Measurements from ENCODE around the gene OVOL2.
"Not testable (repeated sequence)": the region's sequence is repeated elsewhere in the genome, so short reads cannot be mapped to it uniquely, and the experiment has no call there.

OVOL2 gene

DNA sequence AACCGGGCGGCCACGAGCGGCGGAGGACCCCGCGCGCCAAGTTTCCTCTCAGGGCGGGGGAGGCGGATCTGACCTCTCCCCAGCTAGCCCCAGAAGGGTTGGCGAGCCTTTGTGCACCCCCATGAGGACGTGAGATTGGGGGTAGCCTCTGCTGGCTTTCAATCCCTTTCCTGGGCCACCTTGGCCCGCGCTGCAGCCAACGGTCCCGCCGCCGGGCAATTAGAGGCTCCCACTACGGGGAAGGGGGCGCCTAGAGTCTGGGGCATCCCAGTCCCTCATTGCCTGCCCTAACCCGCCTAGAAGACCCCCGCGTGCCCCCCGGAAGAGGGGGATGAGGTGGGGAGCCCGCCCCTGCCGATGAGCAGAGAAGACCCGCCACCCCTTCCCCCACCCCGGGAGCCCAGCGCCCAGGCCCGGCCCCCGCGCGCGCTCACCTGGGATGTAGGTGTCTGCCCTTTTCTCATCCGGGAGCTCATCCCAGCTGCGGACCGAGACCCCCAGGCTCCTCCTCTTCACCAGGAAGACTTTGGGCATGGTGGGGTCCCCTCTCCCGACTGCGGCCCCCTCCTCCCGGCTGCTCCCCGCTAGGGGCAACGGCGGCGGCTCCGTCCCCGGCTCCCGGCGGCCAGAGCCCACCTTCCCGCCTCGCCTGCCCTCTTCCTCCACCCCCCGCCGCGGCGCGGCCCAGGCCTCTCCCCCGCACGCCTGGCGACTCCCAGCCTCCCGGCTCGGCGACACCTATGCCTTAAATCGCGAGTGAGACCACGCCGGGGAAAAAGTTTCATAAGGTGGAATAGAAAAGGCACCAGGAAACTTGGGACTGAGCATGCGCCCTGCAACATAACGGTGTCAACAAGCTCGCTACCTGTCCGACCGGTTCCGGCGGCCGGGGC, at the start of gene OVOL2:
Gene OVOL2, minus strand, starts transcription at position 816 of the 893 bp plus-strand sequence. Its CDS starts 282 bp downstream, at position 534.
- no peak for DNase-seq (ENCODE audit: low read depth, low spot score)

DNA sequence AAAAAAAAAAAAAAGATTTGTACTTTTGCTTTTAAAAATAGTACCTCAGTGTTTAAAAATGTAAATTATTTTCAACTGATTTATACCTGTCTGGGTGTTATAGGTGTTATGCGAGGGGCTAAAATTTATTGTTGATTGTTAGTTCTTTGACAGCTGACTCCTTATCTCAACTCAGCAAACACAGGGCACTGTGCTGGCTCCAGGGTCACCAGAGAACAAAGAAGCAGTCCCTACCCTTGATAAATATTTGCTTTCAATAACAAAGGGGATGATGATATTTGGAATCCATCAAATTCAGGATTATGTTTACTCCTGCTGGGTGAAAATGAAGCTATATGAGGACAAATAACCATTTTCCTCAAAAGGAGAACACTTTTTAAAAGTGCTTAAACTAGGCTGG, 45.8 kb upstream of the OVOL2 start:
- DNase-seq (ENCODE audit: low read depth, low spot score): no peak

DNA sequence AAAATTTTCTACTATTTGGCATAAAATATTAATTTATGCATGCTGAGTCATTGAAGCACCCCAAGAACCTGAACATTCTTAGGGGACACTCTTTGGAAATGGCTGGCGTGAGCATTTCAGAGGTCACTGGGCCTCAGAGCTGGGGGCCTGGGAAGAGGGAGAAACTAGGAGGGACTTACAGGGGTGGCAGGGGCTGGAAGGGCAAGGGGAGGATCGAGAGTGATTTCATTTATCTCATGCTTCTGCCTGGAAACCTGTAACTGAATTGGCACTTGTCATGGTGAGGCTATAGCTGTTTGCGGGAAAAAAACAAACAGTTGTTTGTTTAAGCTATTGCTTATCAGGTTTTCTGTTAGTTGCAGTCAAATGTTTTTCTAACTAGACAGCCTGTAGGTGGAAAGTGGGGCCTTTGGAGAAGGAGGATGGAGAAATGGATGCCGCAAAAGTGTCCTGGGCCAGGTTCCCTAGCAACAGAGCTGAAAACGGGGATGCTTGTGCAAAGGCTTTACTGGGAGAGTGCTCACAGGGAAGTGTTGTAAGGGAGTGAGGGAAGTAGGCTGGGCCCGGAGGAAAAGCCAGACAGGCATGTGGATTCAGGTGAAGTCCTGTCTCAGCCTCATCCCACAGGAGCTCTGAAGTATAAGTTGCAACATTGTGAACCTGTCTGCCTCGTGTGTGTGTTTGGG, 43.6 kb upstream of the OVOL2 start:
- no peak for DNase-seq (ENCODE audit: low read depth, low spot score)

DNA sequence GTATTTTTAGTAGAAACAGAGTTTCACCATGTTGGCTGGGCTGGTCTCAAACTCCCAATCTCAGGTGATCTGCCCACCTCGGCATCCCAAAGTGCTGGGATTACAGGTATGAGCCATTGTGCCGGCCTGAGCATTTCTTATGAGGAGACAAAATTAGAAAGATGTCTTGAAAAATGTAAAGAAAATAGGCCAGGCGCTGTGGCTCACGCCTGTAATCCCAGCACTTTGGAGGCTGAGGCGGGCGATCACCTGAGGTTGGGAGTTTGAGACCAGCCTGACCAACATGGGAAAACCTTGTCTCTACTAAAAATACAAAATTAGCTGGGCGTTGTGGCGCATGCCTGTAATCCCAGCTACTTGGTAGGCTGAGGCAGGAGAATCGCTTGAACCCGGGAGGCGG, 42.9 kb upstream of the OVOL2 start:
- not testable (repeated sequence) for DNase-seq (ENCODE audit: low read depth, low spot score)

DNA sequence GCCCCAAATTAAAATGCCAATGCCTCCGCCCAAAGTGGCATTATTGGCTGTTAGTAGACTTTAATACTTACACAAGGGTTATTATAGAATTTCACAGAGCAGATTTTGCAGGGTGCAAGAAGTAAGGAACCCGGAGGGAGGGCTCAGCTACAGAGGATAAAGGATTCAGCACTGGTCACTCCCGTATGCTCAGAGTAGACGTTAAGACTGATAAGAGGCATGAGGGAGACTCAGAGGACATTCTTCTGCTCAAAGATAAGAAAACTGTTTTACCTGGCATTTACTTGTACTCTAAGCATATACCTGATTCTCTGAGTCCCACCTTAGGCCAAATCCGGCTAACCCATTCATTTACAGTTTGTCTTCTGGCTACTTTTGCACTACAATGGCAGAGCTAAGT, 36.5 kb upstream of the OVOL2 start:
- no peak for DNase-seq (ENCODE audit: low read depth, low spot score)

DNA sequence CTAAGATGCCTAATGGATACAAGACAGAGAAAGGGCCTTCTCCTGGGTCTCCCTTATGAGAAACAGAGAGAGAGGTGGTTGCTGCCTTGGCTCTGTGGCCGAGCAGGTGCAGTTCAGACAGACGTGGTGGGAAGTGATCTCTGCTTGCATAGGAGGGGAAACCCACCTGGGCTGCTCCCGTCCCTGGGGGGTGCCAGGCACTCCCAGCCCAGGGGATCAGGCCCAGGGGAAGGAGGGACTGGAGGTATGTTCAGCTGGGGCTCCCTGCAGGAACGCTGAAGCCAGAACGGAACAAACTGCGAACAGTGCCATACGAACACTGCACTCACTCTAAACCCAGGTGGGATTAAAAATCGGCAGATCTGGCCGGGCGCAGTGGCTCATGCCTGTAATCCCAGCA, 35.7 kb upstream of the OVOL2 start:
- no peak for DNase-seq (ENCODE audit: low read depth, low spot score)

DNA sequence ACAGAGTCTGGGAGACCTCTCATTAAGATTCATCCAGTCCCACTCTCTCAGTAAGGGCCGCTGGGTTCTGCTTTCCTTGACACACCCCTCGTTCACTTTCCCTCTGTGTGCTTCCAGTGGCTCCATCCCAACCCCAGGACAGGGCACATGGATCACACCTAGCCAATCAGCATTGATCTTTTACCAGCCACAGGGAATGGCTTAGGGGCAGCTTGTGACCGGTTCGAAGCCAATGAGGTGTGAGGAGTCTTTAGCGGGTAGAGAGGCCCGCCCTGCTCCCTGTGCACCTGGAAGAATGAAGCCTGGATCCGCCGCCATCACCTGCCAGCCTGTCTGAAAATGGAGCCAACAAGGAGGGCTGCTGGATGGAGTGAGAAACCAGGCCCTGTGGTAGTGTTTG, 35.2 kb upstream of the OVOL2 start:
- DNase-seq (ENCODE audit: low read depth, low spot score): no peak

DNA sequence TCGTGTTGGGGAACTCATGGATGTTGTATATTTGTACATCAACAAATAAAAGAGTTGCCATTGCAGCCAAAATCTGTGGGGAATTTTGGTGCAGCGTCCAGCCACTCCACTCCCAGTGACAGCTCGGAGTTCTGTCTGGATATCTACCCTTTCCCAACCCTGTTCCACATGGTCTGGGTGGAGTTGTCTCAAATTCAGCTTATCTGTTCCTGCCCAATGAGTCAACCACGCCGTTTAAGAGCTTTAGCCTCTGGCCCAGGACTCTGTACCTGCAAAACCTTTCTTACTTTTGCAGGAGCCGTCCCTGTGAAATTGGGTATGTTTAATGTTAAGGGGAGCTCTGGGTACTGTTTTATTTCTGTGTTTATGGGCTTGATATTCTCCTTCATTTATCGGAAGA, 33.9 kb upstream of the OVOL2 start:
- no peak for DNase-seq (ENCODE audit: low read depth, low spot score)

DNA sequence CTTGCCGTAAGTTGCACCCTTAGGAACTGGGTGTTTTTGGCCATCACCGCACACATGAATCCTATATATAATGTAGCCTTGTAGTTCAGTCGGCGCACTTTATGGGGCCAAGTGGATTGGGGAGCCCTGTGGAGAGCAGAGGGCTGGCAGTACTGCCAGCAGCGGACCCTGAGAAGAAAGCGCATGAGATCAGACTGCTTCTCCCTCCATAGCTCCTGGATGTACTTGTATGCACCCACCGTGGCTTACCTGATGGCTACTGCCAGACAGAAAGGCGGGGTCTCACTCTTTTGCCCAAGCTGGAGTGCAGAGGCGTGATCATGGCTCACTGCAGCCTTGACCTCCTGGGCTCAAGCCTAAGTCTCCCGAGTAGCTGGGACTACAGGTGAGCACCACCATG, 32.8 kb upstream of the OVOL2 start:
- DNase-seq (ENCODE audit: low read depth, low spot score): no peak

DNA sequence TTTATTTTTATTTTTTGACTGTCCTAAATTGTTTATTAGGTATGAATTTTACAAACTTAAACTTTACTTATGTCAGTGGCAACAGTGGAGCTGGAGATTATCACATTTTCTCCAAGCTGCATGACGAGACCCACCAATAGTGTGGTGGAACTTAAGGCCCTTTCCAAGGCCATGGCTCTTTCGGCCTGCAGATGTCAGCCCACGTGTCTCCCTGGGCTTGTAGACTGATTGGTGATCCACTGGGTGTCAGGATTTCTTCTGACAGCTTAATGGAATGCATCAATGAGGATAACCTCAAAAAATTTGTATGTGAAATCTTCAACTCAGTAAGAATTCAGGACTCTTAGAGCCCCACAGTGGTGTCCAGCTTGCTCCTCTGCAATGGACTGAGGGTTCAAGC, 32.3 kb upstream of the OVOL2 start:
- DNase-seq (ENCODE audit: low read depth, low spot score): no peak

DNA sequence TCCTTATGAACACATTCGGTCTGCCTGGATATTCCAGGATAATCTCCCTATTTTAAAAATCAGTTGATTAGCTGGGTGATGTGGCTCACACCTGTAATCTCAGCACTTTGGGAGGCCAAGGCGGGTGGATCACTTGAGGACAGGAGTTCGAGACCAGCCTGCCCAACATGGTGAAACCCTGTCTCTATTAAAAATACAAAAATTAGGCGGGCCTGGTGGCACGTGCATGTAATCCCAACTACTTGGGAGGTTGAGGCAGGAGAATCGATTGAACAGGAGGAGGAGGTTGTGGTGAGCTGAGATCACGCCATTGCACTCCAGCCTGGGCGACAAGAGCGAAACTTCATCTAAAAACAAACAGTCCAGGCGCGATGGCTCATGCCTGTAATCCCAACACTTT, 31.1 kb upstream of the OVOL2 start:
- not testable (repeated sequence) for DNase-seq (ENCODE audit: low read depth, low spot score)

DNA sequence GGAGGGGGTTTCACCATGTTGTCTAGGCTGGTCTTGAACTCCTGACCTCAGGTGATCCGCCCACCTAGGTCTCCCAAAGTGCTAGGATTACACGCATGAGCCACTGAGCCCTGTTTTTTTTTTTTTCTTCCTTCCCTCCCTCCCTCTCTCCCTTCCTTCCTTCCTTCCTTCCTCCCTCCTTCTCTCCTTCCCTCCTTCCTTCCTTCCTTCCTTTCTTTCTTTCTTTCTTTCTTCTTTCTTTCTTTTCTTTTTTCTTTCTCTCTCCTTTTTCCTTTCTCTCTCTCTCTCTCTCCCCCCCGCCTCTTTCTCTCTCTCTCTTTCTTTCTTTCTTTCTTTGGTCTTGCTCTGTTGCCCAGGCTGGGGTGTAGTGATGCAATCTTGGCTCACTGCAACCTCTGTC, 30.6 kb upstream of the OVOL2 start:
- DNase-seq (ENCODE audit: low read depth, low spot score): not testable (repeated sequence)

DNA sequence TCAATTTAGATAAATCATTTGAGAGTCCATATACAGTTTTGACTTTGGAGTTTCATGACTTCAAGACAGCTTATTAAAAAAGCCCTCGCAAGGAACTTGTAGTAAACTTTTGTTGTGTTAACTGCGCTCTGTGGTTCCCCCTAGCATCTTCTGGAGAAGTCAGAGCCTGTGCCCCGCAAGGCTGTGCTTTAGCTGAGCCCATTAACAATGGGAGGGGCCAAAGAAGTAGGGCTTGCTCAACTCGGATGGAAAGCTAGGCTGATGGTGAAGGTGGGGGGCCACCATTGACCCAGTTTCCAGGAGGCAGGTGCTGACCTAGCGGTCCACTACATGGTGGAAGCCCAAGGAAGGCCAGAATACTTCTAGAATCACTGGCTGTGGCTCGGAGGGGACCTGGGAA, 29.3 kb upstream of the OVOL2 start:
- DNase-seq (ENCODE audit: low read depth, low spot score): no peak

DNA sequence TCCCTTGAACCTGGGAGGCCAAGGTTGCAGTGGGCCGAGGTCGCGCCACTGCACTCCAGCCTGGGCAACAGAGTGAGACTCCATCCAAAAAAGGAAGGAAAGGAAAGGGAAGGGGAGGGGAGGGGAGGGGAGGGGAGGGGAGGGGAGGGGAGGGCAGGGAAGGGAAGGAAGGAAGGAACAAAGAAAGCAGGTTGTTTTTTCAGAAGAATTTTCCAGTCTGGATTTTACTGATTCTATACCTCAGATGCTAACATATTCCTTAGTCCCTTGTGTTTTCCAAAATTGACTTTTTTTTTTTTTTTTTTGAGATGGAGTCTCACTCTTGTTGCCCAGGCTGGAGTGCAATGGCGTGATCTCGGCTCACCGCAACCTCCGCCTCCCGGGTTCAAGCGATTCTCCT, 23.1 kb upstream of the OVOL2 start:
- not testable (repeated sequence) for DNase-seq (ENCODE audit: low read depth, low spot score)

DNA sequence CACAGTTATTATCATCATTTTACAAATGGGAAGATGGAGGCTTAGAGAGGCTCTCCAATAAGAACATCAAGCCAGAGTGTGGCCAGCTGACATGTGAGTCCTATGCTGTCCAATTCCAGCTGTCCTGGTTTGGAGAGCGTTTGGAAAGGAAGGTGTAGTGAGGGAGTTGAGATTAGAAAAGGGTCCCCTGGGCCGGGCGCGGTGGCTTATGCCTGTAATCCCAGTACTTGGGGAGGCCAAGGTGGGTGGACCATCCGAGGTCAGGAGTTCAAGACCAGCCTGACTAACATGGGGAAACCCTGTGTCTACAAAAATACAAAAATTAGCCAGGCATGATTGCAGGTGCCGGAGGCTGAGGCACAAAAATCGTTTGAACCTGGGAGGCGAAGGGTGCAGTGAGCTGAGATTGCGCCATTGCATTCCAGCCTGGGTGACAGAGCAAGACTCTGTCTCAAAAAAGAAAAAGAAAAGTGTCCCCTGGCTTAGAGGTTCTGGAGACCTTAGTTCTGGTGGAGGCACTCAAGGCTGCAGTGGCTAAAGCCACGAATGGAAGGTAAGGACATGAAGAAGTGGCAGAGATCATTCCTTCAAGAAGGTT, 22.1 kb upstream of the OVOL2 start:
- no peak for DNase-seq (ENCODE audit: low read depth, low spot score)

DNA sequence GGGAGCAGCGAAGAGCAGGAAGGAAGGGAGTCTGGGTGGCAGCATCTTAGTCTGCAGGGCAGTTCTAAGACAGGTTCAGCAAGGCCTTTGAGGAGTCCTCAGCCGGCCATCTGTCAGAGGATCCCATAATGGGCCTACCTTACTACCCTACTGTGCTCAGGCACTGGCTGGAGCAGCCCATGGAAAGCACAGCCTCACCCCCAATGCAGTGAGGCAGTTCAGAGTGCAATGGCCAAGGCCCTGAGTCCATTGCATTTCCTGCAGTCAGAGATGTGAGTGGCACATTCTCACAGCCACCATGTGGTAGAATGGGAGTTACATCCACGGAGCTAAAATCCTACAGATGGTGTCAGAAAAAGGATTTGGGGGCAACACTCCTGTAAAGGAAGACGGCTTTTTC, 19.4 kb upstream of the OVOL2 start:
- DNase-seq (ENCODE audit: low read depth, low spot score): no peak

DNA sequence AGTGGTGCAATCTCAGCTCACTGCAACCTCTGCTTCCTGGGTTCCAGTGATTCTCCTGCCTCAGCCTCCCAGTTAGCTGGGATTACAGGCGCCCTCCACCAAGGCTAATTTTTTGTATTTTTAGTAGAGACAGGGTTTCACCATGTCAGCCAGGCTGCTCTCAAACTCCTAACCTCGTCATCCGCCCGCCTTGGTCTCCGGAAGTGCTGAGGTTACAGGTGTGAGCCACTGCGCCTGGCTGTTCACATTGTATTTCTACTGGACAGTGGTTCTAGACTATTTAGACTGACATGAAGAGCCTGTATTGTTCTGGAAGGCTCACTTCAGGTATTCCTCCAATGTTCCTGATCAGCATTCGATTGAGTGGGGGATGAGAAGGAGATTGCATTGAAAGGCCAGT, 14.8 kb upstream of the OVOL2 start:
- no peak for DNase-seq (ENCODE audit: low read depth, low spot score)

DNA sequence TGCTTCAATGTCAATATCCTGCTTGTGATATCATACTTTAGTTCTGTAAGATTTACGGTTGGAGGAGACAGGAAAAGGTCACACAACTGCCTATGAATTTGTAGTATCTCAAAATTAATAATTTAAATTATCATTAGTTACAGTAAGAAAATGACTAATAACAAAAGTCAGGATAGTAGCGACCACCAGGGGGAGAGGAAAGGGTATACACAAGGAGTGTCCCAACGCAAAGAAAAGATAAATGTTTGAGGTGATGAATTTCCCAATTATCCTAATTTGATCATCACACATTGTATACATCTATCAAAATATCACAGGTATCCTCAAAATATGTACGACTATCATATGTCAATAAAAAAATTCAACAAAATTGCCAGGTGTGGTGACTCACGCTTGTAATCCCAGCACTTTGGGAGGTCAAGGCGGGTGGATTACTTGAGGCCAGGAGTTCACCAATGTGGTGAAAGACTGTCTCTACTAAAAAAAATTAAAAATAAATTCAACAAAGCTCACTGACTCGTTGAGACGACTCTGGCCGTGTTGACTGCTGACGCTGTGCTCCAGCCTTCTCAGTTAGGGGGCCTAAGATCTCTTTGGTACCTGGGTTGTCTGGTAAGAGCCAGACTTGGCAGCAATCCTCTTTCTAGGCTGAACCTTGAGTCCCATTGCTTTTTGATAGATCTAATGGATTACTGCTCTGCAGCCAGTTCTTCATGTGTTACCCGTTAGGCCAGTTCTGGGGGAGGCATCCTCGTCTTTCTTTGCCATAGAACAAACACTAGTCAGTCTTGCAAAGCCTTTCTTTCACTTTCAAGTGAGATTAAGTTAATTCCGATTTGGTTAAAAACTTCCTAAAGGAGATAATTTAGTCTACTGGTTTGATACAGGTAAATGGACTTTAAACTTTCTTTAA, 9.0 kb upstream of the OVOL2 start:
- no peak for DNase-seq (ENCODE audit: low read depth, low spot score)

DNA sequence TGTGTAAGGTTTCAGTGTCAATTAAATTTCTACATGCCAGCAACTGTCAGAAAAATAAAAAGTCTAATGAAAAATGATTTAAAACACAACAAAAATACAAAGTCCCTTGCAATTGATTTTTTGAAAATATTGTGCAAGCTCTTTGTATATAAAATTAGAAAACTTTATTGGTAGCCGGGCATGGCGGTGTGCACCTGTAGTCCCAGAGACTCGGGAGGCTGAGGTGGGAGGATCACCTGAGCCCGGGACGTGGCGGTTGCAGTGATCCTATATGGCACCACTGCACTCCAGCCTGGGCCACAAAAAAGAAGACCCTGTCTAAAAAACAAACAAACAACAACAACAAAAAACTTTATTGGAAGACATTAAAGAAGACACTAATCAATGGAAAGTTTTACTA, 6.0 kb upstream of the OVOL2 start:
- no peak for DNase-seq (ENCODE audit: low read depth, low spot score)

DNA sequence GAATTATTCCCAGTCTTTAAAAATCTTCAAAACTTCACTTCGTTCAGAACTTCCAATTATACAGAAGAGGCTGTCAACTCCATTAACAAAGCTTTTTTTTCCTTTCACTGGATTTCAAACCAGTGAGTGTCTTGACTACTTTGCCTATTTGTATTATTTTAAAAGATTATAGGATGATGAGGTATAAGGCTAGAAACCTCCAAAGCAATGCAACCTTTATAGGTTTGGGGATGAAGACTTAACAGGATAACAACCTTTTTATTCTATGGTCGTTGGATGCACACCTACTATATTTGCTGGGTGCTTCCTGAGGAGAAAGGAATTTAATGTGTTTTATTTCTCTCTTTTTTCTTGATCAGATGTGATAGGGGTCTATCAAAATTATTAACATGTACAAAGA, 1.9 kb upstream of the OVOL2 start:
- no peak for DNase-seq (ENCODE audit: low read depth, low spot score)

DNA sequence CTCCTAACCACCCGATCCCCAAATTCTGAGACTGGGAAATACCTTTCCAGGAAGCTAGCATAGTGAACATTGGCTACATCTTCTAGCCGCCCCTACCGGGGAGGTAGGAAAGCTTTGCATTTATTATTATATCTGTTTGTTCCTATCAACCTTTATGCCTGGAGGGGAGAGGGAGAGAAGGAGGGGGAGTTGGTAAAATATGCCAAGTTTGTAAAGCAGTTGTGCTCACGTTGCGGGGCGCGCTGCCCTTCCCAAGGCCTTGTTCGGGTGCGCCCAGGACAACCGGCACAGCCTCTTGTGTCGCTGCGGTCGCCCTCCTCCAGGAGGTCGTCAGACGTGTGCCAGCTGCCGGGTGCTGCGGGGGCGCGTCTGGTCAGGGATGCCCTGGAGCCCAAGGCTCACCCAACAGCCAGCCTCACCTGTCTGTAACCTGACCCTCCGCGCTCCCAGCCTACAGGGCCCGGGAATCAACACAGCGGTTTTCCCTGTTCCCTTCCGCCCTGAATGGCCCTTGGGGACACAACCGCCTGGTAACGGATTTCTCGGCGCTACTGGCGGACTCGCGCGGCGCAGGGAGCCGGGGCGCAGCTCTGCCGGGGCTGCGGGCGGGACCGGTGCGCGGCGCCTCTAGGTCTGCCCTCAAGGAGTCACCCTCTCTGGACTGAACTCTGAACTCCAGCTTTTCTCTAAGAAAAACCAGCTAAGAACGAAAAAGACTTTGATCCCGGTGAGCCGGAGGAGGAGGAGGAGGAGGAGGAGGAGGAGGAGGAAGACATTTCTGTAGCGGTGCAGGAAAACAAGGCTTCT, 1.1 kb upstream of the OVOL2 start:
- no peak for DNase-seq (ENCODE audit: low read depth, low spot score)
